ENCODE data around the gene RBM12.

DNA sequence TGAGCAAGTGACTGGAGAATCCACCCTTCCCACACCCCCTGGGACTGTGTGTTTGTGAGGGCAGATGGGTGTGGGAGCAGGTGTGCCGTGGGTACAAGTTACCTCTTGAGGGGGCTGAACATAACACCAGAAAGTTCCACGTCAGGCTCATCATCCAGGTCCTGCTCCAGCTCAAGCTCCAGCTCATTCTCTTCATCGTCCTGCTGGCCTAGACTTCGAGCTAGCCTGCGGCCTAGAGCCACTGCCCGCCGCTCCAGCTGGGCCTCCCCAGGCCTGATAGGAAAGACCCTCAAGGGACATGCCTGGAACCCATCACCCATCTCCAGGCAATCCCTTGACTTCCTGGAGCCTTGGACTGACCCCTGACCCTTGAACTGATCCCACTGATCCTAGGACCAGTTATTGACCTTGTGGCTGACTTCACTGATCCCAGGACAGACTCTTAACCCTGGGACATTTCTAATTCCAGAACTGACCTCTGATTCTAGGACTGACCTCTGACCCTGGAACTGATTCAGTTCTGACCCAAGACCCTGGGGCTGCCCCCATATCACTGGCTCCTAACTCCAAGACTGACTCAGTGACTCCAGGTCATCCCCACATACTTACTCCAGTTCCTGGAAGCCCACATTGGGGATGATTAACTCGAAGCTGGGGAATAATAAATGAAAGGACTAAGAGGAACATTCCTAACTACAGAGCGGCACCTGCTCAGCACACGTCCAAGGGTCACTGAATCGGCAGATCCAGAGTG lies 60.8 kb downstream of the RBM12 start:
- TF ChIP-seq, protein P1, sequence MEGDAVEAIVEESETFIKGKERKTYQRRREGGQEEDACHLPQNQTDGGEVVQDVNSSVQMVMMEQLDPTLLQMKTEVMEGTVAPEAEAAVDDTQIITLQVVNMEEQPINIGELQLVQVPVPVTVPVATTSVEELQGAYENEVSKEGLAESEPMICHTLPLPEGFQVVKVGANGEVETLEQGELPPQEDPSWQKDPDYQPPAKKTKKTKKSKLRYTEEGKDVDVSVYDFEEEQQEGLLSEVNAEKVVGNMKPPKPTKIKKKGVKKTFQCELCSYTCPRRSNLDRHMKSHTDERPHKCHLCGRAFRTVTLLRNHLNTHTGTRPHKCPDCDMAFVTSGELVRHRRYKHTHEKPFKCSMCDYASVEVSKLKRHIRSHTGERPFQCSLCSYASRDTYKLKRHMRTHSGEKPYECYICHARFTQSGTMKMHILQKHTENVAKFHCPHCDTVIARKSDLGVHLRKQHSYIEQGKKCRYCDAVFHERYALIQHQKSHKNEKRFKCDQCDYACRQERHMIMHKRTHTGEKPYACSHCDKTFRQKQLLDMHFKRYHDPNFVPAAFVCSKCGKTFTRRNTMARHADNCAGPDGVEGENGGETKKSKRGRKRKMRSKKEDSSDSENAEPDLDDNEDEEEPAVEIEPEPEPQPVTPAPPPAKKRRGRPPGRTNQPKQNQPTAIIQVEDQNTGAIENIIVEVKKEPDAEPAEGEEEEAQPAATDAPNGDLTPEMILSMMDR (conservative IDR thresholded peaks at IDR 0.05; ENCODE audit: low read length) = no peak
- TF ChIP-seq EZH2phosphoT487 (IDR thresholded peaks at IDR 0.05; ENCODE audit: borderline replicate concordance, low read depth, low read length) = no peak

All from OCI-LY7 (cell line).